GM21515 (cell line): ENCODE measurements around the gene YWHAH.

Experiments used
- ATAC-seq: cut with Tn5 transposase; IDR thresholded peaks from one replicate; pipeline ENCODE4 v1.9.1; 2021; ENCODE audit not compliant: unreplicated experiment

The YWHAH gene

GRCh38 chr22:31922534-31922933, 21.8 kb upstream of the YWHAH start:
- no peak for ATAC-seq

- ATAC-seq = no peak
These were observed 21.2 kb upstream of the YWHAH start for GRCh38 chr22:31923136-31923535.

- no peak for ATAC-seq
These were observed 20.6 kb upstream of the YWHAH start for GRCh38 chr22:31923747-31924146.

GRCh38 chr22:31925056-31925455, 19.3 kb upstream of the YWHAH start:
- no peak for ATAC-seq

GRCh38 chr22:31926024-31926423, 18.3 kb upstream of the YWHAH start:
- ATAC-seq = no peak

- no peak for ATAC-seq
These were observed 17.4 kb upstream of the YWHAH start for GRCh38 chr22:31926969-31927368.

GRCh38 chr22:31927562-31927961, 16.8 kb upstream of the YWHAH start:
- no peak for ATAC-seq

- no peak for ATAC-seq
These were observed 15.0 kb upstream of the YWHAH start for GRCh38 chr22:31929167-31929930.

GRCh38 chr22:31932863-31933262, 11.5 kb upstream of the YWHAH start:
- ATAC-seq = no peak

GRCh38 chr22:31933406-31933805, 10.9 kb upstream of the YWHAH start:
- ATAC-seq = no peak

- no peak for ATAC-seq
These were observed 10.4 kb upstream of the YWHAH start for GRCh38 chr22:31933816-31934482.

- ATAC-seq = no peak
These were observed 8.2 kb upstream of the YWHAH start for GRCh38 chr22:31935961-31936635.

- no peak for ATAC-seq
These were observed 7.0 kb upstream of the YWHAH start for GRCh38 chr22:31937341-31937740.

- no peak for ATAC-seq
These were observed 6.0 kb upstream of the YWHAH start for GRCh38 chr22:31938296-31938695.

GRCh38 chr22:31940506-31940905, 3.8 kb upstream of the YWHAH start:
- ATAC-seq = no peak

- ATAC-seq = no peak
These were observed 2.2 kb upstream of the YWHAH start for GRCh38 chr22:31942091-31942490.

- no peak for ATAC-seq
These were observed 943 bp upstream of the YWHAH start for GRCh38 chr22:31943206-31943977.

GRCh38 chr22:31944700-31945442, 536 bp downstream of the YWHAH start:
- ATAC-seq = peak; percentile 17

GRCh38 chr22:31945443-31945855, 1.1 kb downstream of the YWHAH start:
- no peak for ATAC-seq

- no peak for ATAC-seq
These were observed 1.8 kb downstream of the YWHAH start for GRCh38 chr22:31945971-31946680.
